SH-SY5Y (cell line): ENCODE measurements around the gene RBFOX1.

ENCODE experiments used
- GATA2 ChIP-seq: IDR thresholded peaks from 2 replicates; pipeline ENCODE4 v1.6.1; 2011; ENCODE audit warnings: mild to moderate bottlenecking, low read depth, low read length
- GATA3 ChIP-seq: IDR thresholded peaks from 2 replicates; pipeline ENCODE4 v1.6.1; 2011; ENCODE audit warnings: low read depth, mild to moderate bottlenecking, low read length, moderate library complexity

- TF ChIP-seq GATA2 (no peak), GATA3 (no peak)
Observed at GRCh38 chr16:7742626-7743025, 410.0 kb downstream of the RBFOX1 start.
